T-helper 2 cell (primary cell): ENCODE measurements around the gene ANGPTL2.

Source experiments
- DNase-seq, 5 experiments: peaks; one replicate each; pipeline versions ENCODE4 v3.0.0 to v3.0.0-alpha.2; 2012 to 2022

ANGPTL2 gene

GRCh38 chr9:127045148-127045547 is 77.3 kb downstream of the ANGPTL2 start:
- DNase-seq = no peak

- DNase-seq = no peak
These were observed 82.9 kb downstream of the ANGPTL2 start for GRCh38 chr9:127039492-127039891.

- no peak for DNase-seq
These were observed 83.9 kb downstream of the ANGPTL2 start for GRCh38 chr9:127038531-127038930.
